ENCODE results near the gene PHC2.
"Not testable (repeated sequence)": the region's sequence is repeated elsewhere in the genome, so short reads cannot be mapped to it uniquely, and the experiment has no call there.

PHC2 gene

DNA sequence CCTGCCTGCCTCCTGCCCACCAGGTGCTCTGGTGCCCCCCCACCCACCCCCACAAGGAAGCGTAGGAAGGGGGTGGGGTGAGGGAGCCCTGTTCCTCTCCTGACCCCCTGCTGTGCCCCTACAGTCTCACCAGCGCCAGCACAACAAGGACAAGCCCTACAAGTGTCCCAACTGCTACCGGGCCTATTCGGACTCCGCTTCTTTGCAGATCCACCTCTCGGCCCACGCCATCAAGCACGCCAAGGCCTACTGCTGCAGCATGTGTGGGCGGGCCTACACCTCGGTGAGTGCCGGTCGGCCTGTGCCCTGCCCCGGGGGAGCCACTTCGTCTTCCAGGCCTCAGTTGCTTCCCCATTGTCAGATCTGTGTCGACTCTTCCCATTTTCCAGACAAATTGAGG is 135.9 kb downstream of the PHC2 start:
- no peak for FAIRE-seq
- DNase-seq (ENCODE audit: insufficient read length, low spot score), result no peak
- no peak for TF ChIP-seq POLR2A (IDR thresholded peaks at IDR 0.05; ENCODE audit: low read depth, low read length)

- DNase-seq (ENCODE audit: insufficient read length, low spot score) (no peak), FAIRE-seq (no peak)
- no peak for TF ChIP-seq POLR2A (IDR thresholded peaks at IDR 0.05; ENCODE audit: low read depth, low read length)
Measured at GRCh38 chr1:33294071-33295010, 136.6 kb downstream of the PHC2 start.

DNA sequence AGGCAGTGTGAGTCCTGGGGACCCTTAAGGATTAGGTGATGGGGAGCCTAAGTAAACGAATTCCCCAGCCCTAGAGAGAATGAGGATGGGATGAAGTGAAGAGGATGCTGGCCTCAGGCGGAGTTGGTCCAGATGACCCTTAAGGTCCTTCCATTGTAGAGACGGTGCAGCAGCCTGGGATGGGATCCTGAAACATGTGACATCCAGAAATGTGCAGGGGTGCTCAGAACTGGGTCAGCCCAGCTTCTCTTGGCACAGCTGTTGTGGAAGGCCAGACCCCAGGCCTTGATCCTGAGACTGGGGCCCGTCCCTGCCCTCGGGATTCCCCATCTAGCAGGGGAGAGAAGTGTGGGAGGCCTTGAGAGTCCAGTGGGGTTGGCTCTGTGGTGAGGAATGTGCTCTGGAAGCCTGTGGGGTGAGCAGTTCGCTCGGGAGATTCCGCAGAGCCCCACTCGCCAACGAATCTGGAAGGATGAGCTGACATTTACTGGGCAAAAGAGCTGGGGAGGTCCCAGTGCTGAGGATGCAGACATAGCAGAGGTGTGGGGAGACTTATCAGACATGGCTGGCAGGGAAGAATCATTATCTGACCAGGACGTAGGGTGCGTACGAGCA is 138.1 kb downstream of the PHC2 start:
- DNase-seq (ENCODE audit: insufficient read length, low spot score) (no peak), FAIRE-seq (no peak)
- no peak for TF ChIP-seq POLR2A (IDR thresholded peaks at IDR 0.05; ENCODE audit: low read depth, low read length)

- DNase-seq (ENCODE audit: insufficient read length, low spot score); FAIRE-seq: not testable (repeated sequence)
Measured at GRCh38 chr1:33290615-33291014, 140.3 kb downstream of the PHC2 start.

DNA sequence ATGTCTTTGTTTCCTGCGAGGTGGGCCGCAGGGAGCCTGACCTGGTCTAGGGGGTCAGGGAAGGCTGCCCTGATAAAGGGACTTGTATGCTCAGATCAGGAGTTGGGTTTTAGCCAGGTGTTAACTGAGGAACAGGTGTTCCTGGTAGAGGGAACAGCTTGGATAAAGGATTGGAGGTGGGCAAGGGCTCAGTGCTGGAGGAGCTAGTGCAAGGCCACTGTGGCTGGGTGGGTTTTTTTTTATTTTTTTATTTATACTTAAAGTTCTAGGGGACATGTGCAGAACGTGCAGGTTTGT is 141.1 kb downstream of the PHC2 start:
- TF ChIP-seq POLR2A (IDR thresholded peaks at IDR 0.05; ENCODE audit: low read depth, low read length), result no peak
- FAIRE-seq (no peak), DNase-seq (ENCODE audit: insufficient read length, low spot score) (no peak)

DNA sequence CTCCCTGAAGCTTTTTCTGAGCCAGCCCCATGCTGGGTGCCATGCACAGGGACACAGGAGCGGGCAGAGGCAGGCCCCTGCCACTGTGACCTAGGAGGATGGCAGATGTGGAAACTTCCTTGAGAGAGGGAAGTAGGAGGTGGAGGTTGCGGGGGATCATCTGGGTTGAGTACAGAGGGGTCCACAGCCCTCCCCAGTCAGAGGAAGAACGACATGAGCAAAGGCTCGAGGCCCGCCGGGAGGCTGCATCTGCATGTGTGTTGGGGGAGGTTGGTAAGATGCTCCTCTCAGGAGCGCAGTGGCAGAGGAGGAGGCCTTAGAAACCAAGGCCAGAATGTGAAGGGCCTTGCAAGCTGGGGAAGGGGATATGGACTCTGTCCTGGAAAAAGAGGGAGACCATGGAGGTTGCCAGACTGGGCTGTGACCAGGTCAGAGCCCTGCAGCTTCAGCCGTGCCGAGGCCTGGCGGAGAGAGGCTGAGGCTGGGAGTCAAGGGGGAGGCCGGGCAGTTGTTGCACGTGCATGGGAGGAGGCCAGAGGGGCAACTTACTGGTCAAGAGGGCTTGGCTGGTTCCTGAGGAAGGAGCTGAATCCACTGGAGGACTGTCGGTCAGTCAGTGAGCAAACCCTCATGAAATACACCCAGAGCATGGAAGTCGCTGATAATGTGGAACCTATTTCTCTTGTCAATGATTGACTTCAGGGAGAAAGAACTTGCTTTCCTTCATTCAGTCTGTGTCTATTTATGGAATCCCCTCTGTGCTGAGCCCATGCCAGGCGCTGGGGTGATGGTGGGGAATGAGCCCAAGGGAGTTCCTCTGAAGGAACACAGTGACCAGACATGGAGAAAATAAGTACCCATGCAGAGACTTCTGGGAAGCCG is 141.7 kb downstream of the PHC2 start:
- TF ChIP-seq POLR2A (IDR thresholded peaks at IDR 0.05; ENCODE audit: low read depth, low read length), result no peak
- FAIRE-seq, result no peak

GRCh38 chr1:33287317-33287716 is 143.6 kb downstream of the PHC2 start:
- no peak for DNase-seq (ENCODE audit: insufficient read length, low spot score)
- no peak for FAIRE-seq
- TF ChIP-seq POLR2A (IDR thresholded peaks at IDR 0.05; ENCODE audit: low read depth, low read length), result no peak

More for the DNA sequence above, 141.7 kb downstream of the PHC2 start:
- no peak for DNase-seq (ENCODE audit: insufficient read length, low spot score)

GRCh38 chr1:33286451-33287185 is 144.3 kb downstream of the PHC2 start:
- FAIRE-seq, result no peak
- no peak for TF ChIP-seq POLR2A (IDR thresholded peaks at IDR 0.05; ENCODE audit: low read depth, low read length)
- no peak for DNase-seq (ENCODE audit: insufficient read length, low spot score)

DNA sequence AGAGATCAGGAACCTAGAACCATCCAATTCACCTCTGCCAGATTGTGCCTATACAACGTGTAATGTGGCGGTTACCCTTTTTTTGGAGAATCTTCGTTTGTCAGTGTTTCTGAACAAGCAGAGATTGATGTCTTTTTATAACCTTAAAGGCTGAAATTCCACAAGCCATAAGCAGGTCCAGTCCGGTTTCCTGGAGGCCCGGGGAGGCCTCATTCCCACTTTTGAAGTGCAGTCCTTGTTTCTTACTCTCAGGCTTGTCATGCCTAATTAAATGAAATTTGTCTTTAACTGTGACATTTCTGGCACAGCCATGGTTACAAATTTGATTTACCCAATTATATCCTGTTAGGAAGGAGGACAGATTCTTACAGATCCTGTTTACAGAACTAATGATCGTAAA is 146.8 kb downstream of the PHC2 start:
- FAIRE-seq (no peak), DNase-seq (ENCODE audit: insufficient read length, low spot score) (no peak)
- TF ChIP-seq POLR2A (IDR thresholded peaks at IDR 0.05; ENCODE audit: low read depth, low read length), result no peak

- DNase-seq (ENCODE audit: insufficient read length, low spot score), result no peak
- FAIRE-seq, result no peak
- TF ChIP-seq POLR2A (IDR thresholded peaks at IDR 0.05; ENCODE audit: low read depth, low read length), result no peak
Measured at GRCh38 chr1:33282791-33283190, 148.1 kb downstream of the PHC2 start.

DNA sequence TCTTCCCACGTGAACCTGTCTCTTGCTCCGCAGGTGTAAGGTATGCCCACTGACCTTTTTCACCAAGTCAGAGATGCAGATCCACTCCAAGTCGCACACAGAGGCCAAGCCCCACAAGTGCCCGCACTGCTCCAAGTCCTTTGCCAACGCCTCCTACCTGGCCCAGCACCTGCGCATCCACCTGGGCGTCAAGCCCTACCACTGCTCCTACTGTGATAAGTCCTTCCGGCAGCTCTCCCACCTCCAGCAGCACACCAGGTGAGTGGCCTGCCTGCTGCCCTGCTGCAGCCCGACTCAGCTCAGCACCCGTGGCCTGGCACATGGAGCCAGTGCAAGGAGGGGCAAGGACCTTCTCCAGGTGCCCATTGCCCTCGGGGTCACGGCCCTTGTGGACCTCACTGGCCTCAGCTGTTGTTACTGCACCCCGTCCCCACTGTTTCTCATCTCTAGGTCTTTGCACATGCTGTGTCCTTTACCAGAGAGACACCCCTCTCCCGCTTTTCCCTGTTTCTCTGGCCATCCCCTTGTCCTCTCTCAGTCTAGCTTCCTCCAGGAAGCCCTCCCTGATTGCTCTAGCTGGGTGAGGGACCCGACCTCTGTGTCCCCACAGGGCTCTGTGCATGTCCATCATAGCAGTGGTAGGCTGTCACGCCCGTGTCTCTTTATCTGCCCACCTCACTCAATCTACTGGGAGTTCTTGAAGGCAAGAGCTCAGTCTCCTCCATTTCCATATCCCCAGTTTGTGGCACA is 149.2 kb downstream of the PHC2 start:
- FAIRE-seq (no peak), DNase-seq (ENCODE audit: insufficient read length, low spot score) (no peak)
- no peak for TF ChIP-seq POLR2A (IDR thresholded peaks at IDR 0.05; ENCODE audit: low read depth, low read length)

DNA sequence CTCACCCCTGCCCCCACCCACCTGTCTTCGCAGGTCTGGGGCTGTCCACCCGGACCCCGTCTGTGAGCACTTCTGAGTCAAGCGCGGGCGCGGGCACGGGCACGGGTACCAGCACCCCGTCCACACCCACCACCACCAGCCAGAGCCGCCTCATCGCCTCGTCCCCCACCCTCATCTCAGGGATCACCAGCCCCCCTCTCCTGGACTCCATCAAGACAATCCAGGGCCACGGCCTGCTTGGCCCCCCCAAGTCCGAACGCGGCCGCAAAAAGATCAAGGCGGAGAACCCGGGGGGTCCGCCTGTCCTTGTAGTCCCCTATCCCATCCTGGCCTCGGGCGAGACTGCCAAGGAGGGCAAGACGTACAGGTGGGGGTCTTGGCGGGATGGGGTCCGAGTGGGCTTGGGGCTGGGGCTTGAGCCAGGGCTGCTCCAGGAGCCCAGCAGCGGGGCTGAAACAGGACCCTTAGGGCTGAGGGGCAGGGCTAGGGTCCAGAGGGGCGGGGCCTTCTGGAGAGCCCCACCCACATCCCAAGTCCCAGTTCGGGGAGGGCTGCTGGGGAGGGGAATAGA is 150.7 kb downstream of the PHC2 start:
- FAIRE-seq (no peak), DNase-seq (ENCODE audit: insufficient read length, low spot score) (no peak)
- TF ChIP-seq POLR2A (IDR thresholded peaks at IDR 0.05; ENCODE audit: low read depth, low read length), result no peak

Data from H54 (cell line).